ENCODE results near the gene U2AF2.

GRCh38 chr19:55660404-55660803 is 5.6 kb downstream of the U2AF2 start:
- TF ChIP-seq, protein P1, sequence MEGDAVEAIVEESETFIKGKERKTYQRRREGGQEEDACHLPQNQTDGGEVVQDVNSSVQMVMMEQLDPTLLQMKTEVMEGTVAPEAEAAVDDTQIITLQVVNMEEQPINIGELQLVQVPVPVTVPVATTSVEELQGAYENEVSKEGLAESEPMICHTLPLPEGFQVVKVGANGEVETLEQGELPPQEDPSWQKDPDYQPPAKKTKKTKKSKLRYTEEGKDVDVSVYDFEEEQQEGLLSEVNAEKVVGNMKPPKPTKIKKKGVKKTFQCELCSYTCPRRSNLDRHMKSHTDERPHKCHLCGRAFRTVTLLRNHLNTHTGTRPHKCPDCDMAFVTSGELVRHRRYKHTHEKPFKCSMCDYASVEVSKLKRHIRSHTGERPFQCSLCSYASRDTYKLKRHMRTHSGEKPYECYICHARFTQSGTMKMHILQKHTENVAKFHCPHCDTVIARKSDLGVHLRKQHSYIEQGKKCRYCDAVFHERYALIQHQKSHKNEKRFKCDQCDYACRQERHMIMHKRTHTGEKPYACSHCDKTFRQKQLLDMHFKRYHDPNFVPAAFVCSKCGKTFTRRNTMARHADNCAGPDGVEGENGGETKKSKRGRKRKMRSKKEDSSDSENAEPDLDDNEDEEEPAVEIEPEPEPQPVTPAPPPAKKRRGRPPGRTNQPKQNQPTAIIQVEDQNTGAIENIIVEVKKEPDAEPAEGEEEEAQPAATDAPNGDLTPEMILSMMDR (IDR thresholded peaks at IDR 0.05): no peak
- no peak for TF ChIP-seq POLR2A (IDR thresholded peaks at IDR 0.05)

Data from Peyer's patch (tissue), 4 donors.